ENCODE data around the gene PCGF3.
"Not testable (repeated sequence)": the region's sequence is repeated elsewhere in the genome, so short reads cannot be mapped to it uniquely, and the experiment has no call there.

The PCGF3 gene

GRCh38 chr4:772118-772517 is 66.5 kb downstream of the PCGF3 start (continued):
- TF ChIP-seq, protein P1, sequence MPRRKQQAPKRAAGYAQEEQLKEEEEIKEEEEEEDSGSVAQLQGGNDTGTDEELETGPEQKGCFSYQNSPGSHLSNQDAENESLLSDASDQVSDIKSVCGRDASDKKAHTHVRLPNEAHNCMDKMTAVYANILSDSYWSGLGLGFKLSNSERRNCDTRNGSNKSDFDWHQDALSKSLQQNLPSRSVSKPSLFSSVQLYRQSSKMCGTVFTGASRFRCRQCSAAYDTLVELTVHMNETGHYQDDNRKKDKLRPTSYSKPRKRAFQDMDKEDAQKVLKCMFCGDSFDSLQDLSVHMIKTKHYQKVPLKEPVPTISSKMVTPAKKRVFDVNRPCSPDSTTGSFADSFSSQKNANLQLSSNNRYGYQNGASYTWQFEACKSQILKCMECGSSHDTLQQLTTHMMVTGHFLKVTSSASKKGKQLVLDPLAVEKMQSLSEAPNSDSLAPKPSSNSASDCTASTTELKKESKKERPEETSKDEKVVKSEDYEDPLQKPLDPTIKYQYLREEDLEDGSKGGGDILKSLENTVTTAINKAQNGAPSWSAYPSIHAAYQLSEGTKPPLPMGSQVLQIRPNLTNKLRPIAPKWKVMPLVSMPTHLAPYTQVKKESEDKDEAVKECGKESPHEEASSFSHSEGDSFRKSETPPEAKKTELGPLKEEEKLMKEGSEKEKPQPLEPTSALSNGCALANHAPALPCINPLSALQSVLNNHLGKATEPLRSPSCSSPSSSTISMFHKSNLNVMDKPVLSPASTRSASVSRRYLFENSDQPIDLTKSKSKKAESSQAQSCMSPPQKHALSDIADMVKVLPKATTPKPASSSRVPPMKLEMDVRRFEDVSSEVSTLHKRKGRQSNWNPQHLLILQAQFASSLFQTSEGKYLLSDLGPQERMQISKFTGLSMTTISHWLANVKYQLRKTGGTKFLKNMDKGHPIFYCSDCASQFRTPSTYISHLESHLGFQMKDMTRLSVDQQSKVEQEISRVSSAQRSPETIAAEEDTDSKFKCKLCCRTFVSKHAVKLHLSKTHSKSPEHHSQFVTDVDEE (CRISPR knock-in tag; IDR thresholded peaks at IDR 0.05) = no peak
- no peak for TF ChIP-seq ZNF8 (CRISPR knock-in tag; IDR thresholded peaks at IDR 0.05)
- TF ChIP-seq ESRRG (CRISPR knock-in tag; IDR thresholded peaks at IDR 0.05) = no peak
- TF ChIP-seq ARNTL (CRISPR knock-in tag; IDR thresholded peaks at IDR 0.05; ENCODE audit: borderline replicate concordance, low read depth) = no peak
- no peak for TF ChIP-seq OSR1 (CRISPR knock-in tag; IDR thresholded peaks at IDR 0.05)
- TF ChIP-seq PPARA (CRISPR knock-in tag; IDR thresholded peaks at IDR 0.05; ENCODE audit: borderline replicate concordance) = no peak
- TF ChIP-seq SNAI2 (CRISPR knock-in tag; IDR thresholded peaks at IDR 0.05) = no peak
- TF ChIP-seq ZC3H10 (CRISPR knock-in tag; IDR thresholded peaks at IDR 0.05) = no peak

- peak; percentile 17 for ATAC-seq
- TF ChIP-seq SNAI2 (CRISPR knock-in tag; IDR thresholded peaks at IDR 0.05) (no peak), BACH2 (CRISPR knock-in tag; IDR thresholded peaks at IDR 0.05; ENCODE audit: borderline replicate concordance) (no peak), ZNF70 (CRISPR knock-in tag; IDR thresholded peaks at IDR 0.05) (no peak), CSRNP3 (CRISPR knock-in tag; IDR thresholded peaks at IDR 0.05) (no peak), ZFP30 (CRISPR knock-in tag; IDR thresholded peaks at IDR 0.05) (no peak), RARB (CRISPR knock-in tag; IDR thresholded peaks at IDR 0.05) (no peak), GLIS3 (CRISPR knock-in tag; IDR thresholded peaks at IDR 0.05) (no peak), ARNTL (CRISPR knock-in tag; IDR thresholded peaks at IDR 0.05; ENCODE audit: borderline replicate concordance, low read depth) (no peak)
- TF ChIP-seq, protein P2, sequence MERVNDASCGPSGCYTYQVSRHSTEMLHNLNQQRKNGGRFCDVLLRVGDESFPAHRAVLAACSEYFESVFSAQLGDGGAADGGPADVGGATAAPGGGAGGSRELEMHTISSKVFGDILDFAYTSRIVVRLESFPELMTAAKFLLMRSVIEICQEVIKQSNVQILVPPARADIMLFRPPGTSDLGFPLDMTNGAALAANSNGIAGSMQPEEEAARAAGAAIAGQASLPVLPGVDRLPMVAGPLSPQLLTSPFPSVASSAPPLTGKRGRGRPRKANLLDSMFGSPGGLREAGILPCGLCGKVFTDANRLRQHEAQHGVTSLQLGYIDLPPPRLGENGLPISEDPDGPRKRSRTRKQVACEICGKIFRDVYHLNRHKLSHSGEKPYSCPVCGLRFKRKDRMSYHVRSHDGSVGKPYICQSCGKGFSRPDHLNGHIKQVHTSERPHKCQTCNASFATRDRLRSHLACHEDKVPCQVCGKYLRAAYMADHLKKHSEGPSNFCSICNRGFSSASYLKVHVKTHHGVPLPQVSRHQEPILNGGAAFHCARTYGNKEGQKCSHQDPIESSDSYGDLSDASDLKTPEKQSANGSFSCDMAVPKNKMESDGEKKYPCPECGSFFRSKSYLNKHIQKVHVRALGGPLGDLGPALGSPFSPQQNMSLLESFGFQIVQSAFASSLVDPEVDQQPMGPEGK (CRISPR knock-in tag; IDR thresholded peaks at IDR 0.05; ENCODE audit: borderline replicate concordance) = no peak
- TF ChIP-seq, protein P1 (CRISPR knock-in tag; IDR thresholded peaks at IDR 0.05) = no peak
- TF ChIP-seq, protein P3, sequence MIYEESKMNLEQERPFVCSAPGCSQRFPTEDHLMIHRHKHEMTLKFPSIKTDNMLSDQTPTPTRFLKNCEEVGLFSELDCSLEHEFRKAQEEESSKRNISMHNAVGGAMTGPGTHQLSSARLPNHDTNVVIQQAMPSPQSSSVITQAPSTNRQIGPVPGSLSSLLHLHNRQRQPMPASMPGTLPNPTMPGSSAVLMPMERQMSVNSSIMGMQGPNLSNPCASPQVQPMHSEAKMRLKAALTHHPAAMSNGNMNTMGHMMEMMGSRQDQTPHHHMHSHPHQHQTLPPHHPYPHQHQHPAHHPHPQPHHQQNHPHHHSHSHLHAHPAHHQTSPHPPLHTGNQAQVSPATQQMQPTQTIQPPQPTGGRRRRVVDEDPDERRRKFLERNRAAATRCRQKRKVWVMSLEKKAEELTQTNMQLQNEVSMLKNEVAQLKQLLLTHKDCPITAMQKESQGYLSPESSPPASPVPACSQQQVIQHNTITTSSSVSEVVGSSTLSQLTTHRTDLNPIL (CRISPR knock-in tag; IDR thresholded peaks at IDR 0.05; ENCODE audit: low read depth) = no peak
These were observed 67.1 kb downstream of the PCGF3 start for GRCh38 chr4:772776-773175.

GRCh38 chr4:773214-773613 is 67.6 kb downstream of the PCGF3 start:
- TF ChIP-seq ZC3H10 (CRISPR knock-in tag; IDR thresholded peaks at IDR 0.05) (no peak), PPARA (CRISPR knock-in tag; IDR thresholded peaks at IDR 0.05; ENCODE audit: borderline replicate concordance) (no peak), CSDC2 (CRISPR knock-in tag; IDR thresholded peaks at IDR 0.05) (no peak), ZNF8 (CRISPR knock-in tag; IDR thresholded peaks at IDR 0.05) (no peak), TCF4 (CRISPR knock-in tag; IDR thresholded peaks at IDR 0.05; ENCODE audit: borderline replicate concordance) (no peak), CSRNP3 (CRISPR knock-in tag; IDR thresholded peaks at IDR 0.05) (no peak), RARB (CRISPR knock-in tag; IDR thresholded peaks at IDR 0.05) (no peak), ISL1 (CRISPR knock-in tag; IDR thresholded peaks at IDR 0.05) (no peak), ZNF565 (CRISPR knock-in tag; conservative IDR thresholded peaks at IDR 0.05; ENCODE audit: low read depth) (no peak)
- TF ChIP-seq, protein P2 (CRISPR knock-in tag; IDR thresholded peaks at IDR 0.05; ENCODE audit: borderline replicate concordance) = no peak
- TF ChIP-seq, protein P3 (CRISPR knock-in tag; IDR thresholded peaks at IDR 0.05; ENCODE audit: low read depth) = no peak
- peak; percentile 20 for ATAC-seq

GRCh38 chr4:774419-775092 is 68.9 kb downstream of the PCGF3 start:
- not testable (repeated sequence) for ATAC-seq

Measured in SK-N-SH treated with all-trans-retinoic acid at 6 μM for 48 hours (cell line).